ENCODE measurements around the gene SOX11. TPM values are rescaled to one million over a fixed set of nuclear protein-coding genes. Genes with fewer than 3 reads are reported as not detected.

SOX11 gene
- total and polyA plus RNA-seq, 9 donors: 0.01 to 0.03 TPM; not detected in 7

GRCh38 chr2:5668682-5669250, 23.4 kb upstream of the SOX11 start:
- 74 to 81% (median 80%) methylated on average over 8 of the region's 8 CpGs for WGBS, 3 donors
- no peak for DNase-seq
- Histone ChIP-seq H3K4me1 (ENCODE audit: insufficient read depth) (no peaks in the 10 kb centered on the region), H3K36me3 (no peaks in the 10 kb centered on the region), H3K27ac (no peak overlapping the region), H3K27me3 (no peaks in the 10 kb centered on the region), H3K4me3 (no peak overlapping the region), H3K9me3 (no peaks in the 10 kb centered on the region)
- intact Hi-C loops (cut with DNase I): no loop called here
- TF ChIP-seq CTCF (IDR thresholded peaks at IDR 0.05) (no peak), EP300 (IDR thresholded peaks at IDR 0.05) (no peak), POLR2A (IDR thresholded peaks at IDR 0.05) (no peak)

- no peak for TF ChIP-seq EP300 (IDR thresholded peaks at IDR 0.05)
- no peak for TF ChIP-seq CTCF (IDR thresholded peaks at IDR 0.05)
- TF ChIP-seq POLR2A (IDR thresholded peaks at IDR 0.05): no peak
- no peaks in the 10 kb centered on the region for H3K9me3 ChIP-seq
- WGBS, 3 donors: 60 to 61% (median 61%) methylated on average over 15 of the region's 15 CpGs
- H3K27ac ChIP-seq: no peak overlapping the region
- no peaks in the 10 kb centered on the region for H3K27me3 ChIP-seq
- no peaks in the 10 kb centered on the region for H3K4me1 ChIP-seq (ENCODE audit: insufficient read depth)
- no peak overlapping the region for H3K4me3 ChIP-seq
- DNase-seq: no peak
- intact Hi-C loops (cut with DNase I): no loop called here
- no peaks in the 10 kb centered on the region for H3K36me3 ChIP-seq
These were observed 19.4 kb upstream of the SOX11 start for GRCh38 chr2:5672749-5673144.

- DNase-seq: no peak
- WGBS, 3 donors: 2 to 4% (median 3%) methylated on average over 41 to 58 of the region's 58 CpGs
- H3K9me3 ChIP-seq: no peaks in the 10 kb centered on the region
These were observed 18.8 kb upstream of the SOX11 start for GRCh38 chr2:5673145-5674025.

GRCh38 chr2:5674026-5674340, 18.2 kb upstream of the SOX11 start:
- H3K27ac ChIP-seq: no peak overlapping the region
- TF ChIP-seq CTCF (IDR thresholded peaks at IDR 0.05): no peak
- no peak for TF ChIP-seq EP300 (IDR thresholded peaks at IDR 0.05)
- no peak for TF ChIP-seq POLR2A (IDR thresholded peaks at IDR 0.05)
- H3K9me3 ChIP-seq: no peaks in the 10 kb centered on the region
- H3K27me3 ChIP-seq: no peaks in the 10 kb centered on the region
- no peak overlapping the region for H3K4me3 ChIP-seq
- WGBS, 3 donors: 1 to 13% (median 2%) methylated on average over 2 of the region's 2 CpGs
- no peak for DNase-seq
- H3K36me3 ChIP-seq: no peaks in the 10 kb centered on the region
- H3K4me1 ChIP-seq (ENCODE audit: insufficient read depth): no peaks in the 10 kb centered on the region
- intact Hi-C loops (cut with DNase I): no loop called here

More at GRCh38 chr2:5673145-5674025, 18.8 kb upstream of the SOX11 start:
- no peak overlapping the region for H3K27ac ChIP-seq
- no peaks in the 10 kb centered on the region for H3K27me3 ChIP-seq
- no peak for TF ChIP-seq POLR2A (IDR thresholded peaks at IDR 0.05)
- TF ChIP-seq CTCF (IDR thresholded peaks at IDR 0.05): no peak
- TF ChIP-seq EP300 (IDR thresholded peaks at IDR 0.05): no peak
- no peaks in the 10 kb centered on the region for H3K36me3 ChIP-seq
- H3K4me3 ChIP-seq: no peak overlapping the region
- intact Hi-C loops (cut with DNase I): no loop called here
- no peaks in the 10 kb centered on the region for H3K4me1 ChIP-seq (ENCODE audit: insufficient read depth)

Data from ovary (tissue), 9 donors.